Gastroesophageal sphincter (tissue), 4 donors: ENCODE results near the gene ZNF792. TPM values are rescaled to one million over a fixed set of nuclear protein-coding genes. Genes with fewer than 3 reads are reported as not detected.

ENCODE experiments used
- ATAC-seq: fragments of 150-250 bp; one replicate; pipeline ENCODE4 v1.9.1; 2016; ENCODE audit warnings: mild to moderate bottlenecking, moderate library complexity
- H3K27ac ChIP-seq, 4 donors: fragments of 200-600 bp; sonication (generic) in 3 of 4; 1 replicate in 3 of 4; 2 replicates in 1 of 4; pipeline ENCODE4 v1.5.1; 2016 to 2019
- H3K27me3 ChIP-seq: fragments of 200-600 bp; sonication (generic); one replicate; pipeline ENCODE4 v1.5.1; 2019
- H3K36me3 ChIP-seq, 2 donors: fragments of 200-600 bp; sonication (generic); one replicate each; pipeline ENCODE4 v1.5.1; 2019; ENCODE audit warnings: control low read depth in 1 of 2
- H3K4me1 ChIP-seq, 3 donors: fragments of 200-600 bp; sonication (generic); 1 replicate in 2 of 3; 2 replicates in 1 of 3; pipeline ENCODE4 v1.5.1; 2016 to 2019; ENCODE audit warnings: control low read depth in 2 of 3
- H3K4me3 ChIP-seq, 2 donors: fragments of 200-600 bp; sonication (generic); one replicate each; pipeline ENCODE4 v1.5.1; 2019; ENCODE audit warnings: mild to moderate bottlenecking in 1 of 2, moderate library complexity in 1 of 2
- H3K9me3 ChIP-seq, 3 donors: fragments of 200-600 bp; sonication (generic); one replicate each; pipeline ENCODE4 v1.5.1; 2017 to 2019; ENCODE audit warnings: control low read depth in 2 of 3
- CTCF ChIP-seq, 4 experiments: fragments of 200-600 bp in 2 of 4; fragments of 450-650 bp in 2 of 4; sonication (generic) in 1 of 4; IDR thresholded peaks; one replicate each; pipeline ENCODE4 v1.5.1; 2017 to 2019; ENCODE audit warnings: antibody characterized with exemption in 4 of 4, mild to moderate bottlenecking in 2 of 4, moderate library complexity in 2 of 4
- EP300 ChIP-seq: sonication (generic); formaldehyde crosslinking; IDR thresholded peaks from one replicate; pipeline ENCODE4 v1.6.1; 2017; ENCODE audit warnings: antibody characterized with exemption, mild to moderate bottlenecking
- POLR2A ChIP-seq, 2 donors: fragments of 450-650 bp; IDR thresholded peaks; one replicate each; pipeline ENCODE4 v1.6.1; 2017; ENCODE audit warnings: antibody characterized with exemption in 2 of 2, mild to moderate bottlenecking in 2 of 2, moderate library complexity in 1 of 2
- POLR2AphosphoS5 ChIP-seq: sonication (generic); formaldehyde crosslinking; IDR thresholded peaks from one replicate; pipeline ENCODE4 v1.6.1; 2017; ENCODE audit warnings: antibody characterized with exemption
- WGBS, 2 donors: methylation state at CpG; one replicate each; pipeline ENCODE4 v1.1.5; 2018; ENCODE audit warnings: low coverage in 1 of 2; 5-methylcytosine and 5-hydroxymethylcytosine counted together
- total RNA-seq, 4 donors: library from RNA; depleted of rRNA; stranded (reverse); fragments of >200 nt; gene quantifications; one replicate each; pipeline ENCODE4 v1.1.0, GENCODE V29; 2016

ZNF792 gene
- total RNA-seq, 4 donors from 2014 or later = 6.5 to 10.2 (median 7.3) TPM

GRCh38 chr19:34943861-34944573, 20.0 kb downstream of the ZNF792 start:
- Histone ChIP-seq H3K9me3 (peaks cover 0 to 39% (median 2%) of the 10 kb centered on the region in 3 donors), H3K36me3 (peaks cover 4 to 60% of the 10 kb centered on the region in 2 donors), H3K27me3 (no peaks in the 10 kb centered on the region), H3K4me1 (no peaks in the 10 kb centered on the region), H3K27ac (no peak overlapping the region), H3K4me3 (no peak overlapping the region)
- 98% methylated on average over 9 to 12 of the region's 13 CpGs for WGBS, 2 donors
- ATAC-seq = no peak
- no peak for TF ChIP-seq POLR2AphosphoS5

- no peak for TF ChIP-seq POLR2AphosphoS5
- TF ChIP-seq EP300 = no peak
- no peak for TF ChIP-seq POLR2A (IDR thresholded peaks at IDR 0.05)
- TF ChIP-seq CTCF (IDR thresholded peaks at IDR 0.05) = no peak
- ATAC-seq = no peak
- Histone ChIP-seq H3K27me3 (no peaks in the 10 kb centered on the region), H3K9me3 (peaks cover 0 to 16% (median 0%) of the 10 kb centered on the region in 3 donors), H3K4me1 (no peaks in the 10 kb centered on the region), H3K4me3 (no peak overlapping the region), H3K36me3 (peaks cover 4 to 96% of the 10 kb centered on the region in 2 donors), H3K27ac (no peak overlapping the region)
- 83% methylated on average over 6 of the region's 10 CpGs; no CpG with 5 or more reads in 1 of the 2 donors for WGBS, 2 donors
Observed at GRCh38 chr19:34938886-34939285, 25.1 kb downstream of the ZNF792 start.

GRCh38 chr19:34936184-34936583, 27.8 kb downstream of the ZNF792 start:
- 98 to 100% methylated on average over 4 of the region's 4 CpGs for WGBS, 2 donors

GRCh38 chr19:34932494-34932893, 31.5 kb downstream of the ZNF792 start:
- 93 to 96% methylated on average over 6 of the region's 6 CpGs for WGBS, 2 donors
- Histone ChIP-seq H3K4me3 (no peak overlapping the region), H3K27ac (no peak overlapping the region), H3K9me3 (no peaks in the 10 kb centered on the region), H3K36me3 (peaks cover 0 to 76% of the 10 kb centered on the region in 2 donors), H3K27me3 (no peaks in the 10 kb centered on the region), H3K4me1 (peaks cover 3 to 12% (median 3%) of the 10 kb centered on the region in 3 donors)
- no peak for ATAC-seq
- no peak for TF ChIP-seq CTCF (IDR thresholded peaks at IDR 0.05)
- TF ChIP-seq EP300 = no peak
- TF ChIP-seq POLR2AphosphoS5 = no peak
- TF ChIP-seq POLR2A (IDR thresholded peaks at IDR 0.05) = no peak

More at GRCh38 chr19:34936184-34936583, 27.8 kb downstream of the ZNF792 start:
- no peak overlapping the region for H3K27ac ChIP-seq
- H3K9me3 ChIP-seq = no peaks in the 10 kb centered on the region
- no peak for TF ChIP-seq EP300
- no peak for TF ChIP-seq CTCF (IDR thresholded peaks at IDR 0.05)
- TF ChIP-seq POLR2A (IDR thresholded peaks at IDR 0.05) = no peak
- no peak for TF ChIP-seq POLR2AphosphoS5
- H3K4me3 ChIP-seq = no peak overlapping the region
- no peak for ATAC-seq
- no peaks in the 10 kb centered on the region for H3K27me3 ChIP-seq
- H3K36me3 ChIP-seq = peaks cover 0 to 95% of the 10 kb centered on the region in 2 donors
- no peaks in the 10 kb centered on the region for H3K4me1 ChIP-seq

- H3K9me3 ChIP-seq = no peaks in the 10 kb centered on the region
- TF ChIP-seq EP300 (no peak), POLR2A (IDR thresholded peaks at IDR 0.05) (peak; percentile 15 to 28), CTCF (IDR thresholded peaks at IDR 0.05) (peak in 2 of 4 experiments; percentile 16 to 36)
- peak within 1 kb of the TSS; percentile 65 to 86 (median 82) for H3K27ac ChIP-seq
- WGBS, 2 donors = 0 to 1% methylated on average over 3 to 19 of the region's 53 CpGs
- H3K4me3 ChIP-seq = peak within 1 kb of the TSS; percentile 69 to 88
- ATAC-seq = peak; percentile 100
- peaks cover 3 to 20% (median 3%) of the 10 kb centered on the region in 3 donors for H3K4me1 ChIP-seq
- peaks cover 0 to 21% of the 10 kb centered on the region in 2 donors for H3K36me3 ChIP-seq
- no peaks in the 10 kb centered on the region for H3K27me3 ChIP-seq
Observed at GRCh38 chr19:34926685-34927375, 37.2 kb downstream of the ZNF792 start, which contains the start of gene ZNF30. Gene ZNF30, plus strand, starts transcription at chr19:34926903. Its CDS starts 3,045 bp downstream, at chr19:34929948.
